Mononuclear cell (primary cell): ENCODE results near the gene EWSR1. TPM values are rescaled to one million over a fixed set of nuclear protein-coding genes. Genes with fewer than 3 reads are reported as not detected.
"Not testable (repeated sequence)": the region's sequence is repeated elsewhere in the genome, so short reads cannot be mapped to it uniquely, and the experiment has no call there.

Experiments used
- H3K27me3 ChIP-seq: 2 replicates; pipeline ENCODE4 v1.6.0; 2011; ENCODE audit warnings: low read length, control low read depth; ENCODE audit not compliant: insufficient read depth
- H3K4me1 ChIP-seq: 2 replicates; pipeline ENCODE4 v1.5.1; 2011; ENCODE audit warnings: mild to moderate bottlenecking, low read length, control low read depth; ENCODE audit not compliant: insufficient read depth
- H3K4me3 ChIP-seq: 2 replicates; pipeline ENCODE4 v1.5.1; 2011; ENCODE audit warnings: mild to moderate bottlenecking, low read length, moderate library complexity
- H3K9me3 ChIP-seq: 2 replicates; pipeline ENCODE4 v1.5.1; 2011; ENCODE audit warnings: low read depth, mild to moderate bottlenecking, control low read depth, low read length
- total RNA-seq: library from RNA; depleted of rRNA; stranded (reverse); fragments of >200 nt; gene quantifications from one replicate; pipeline ENCODE4 v1.2.3, GENCODE V29; 2012

EWSR1 gene
- total RNA-seq, 1 donor: 204 TPM

DNA sequence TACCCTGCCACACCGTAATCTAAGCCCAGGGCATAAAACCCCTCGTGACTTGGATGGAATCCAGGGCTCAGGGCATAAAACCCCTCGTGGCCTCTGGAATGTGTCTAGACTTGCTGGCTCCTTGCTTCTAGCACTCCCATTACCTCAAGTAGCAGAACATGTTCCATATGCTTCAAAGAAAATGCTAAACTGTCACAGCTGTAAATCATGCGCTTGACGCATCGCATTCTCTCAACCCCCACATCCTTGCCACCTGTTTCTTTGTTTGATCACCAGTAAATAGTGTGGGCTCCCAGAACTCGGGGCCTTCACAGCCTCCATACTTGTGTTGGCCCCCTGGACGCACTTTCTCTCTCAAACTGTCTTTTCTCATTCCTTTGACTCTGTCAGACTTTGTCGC lies 27.6 kb upstream of the EWSR1 start:
- H3K4me3 ChIP-seq, H3K27me3 ChIP-seq, H3K4me1 ChIP-seq, H3K9me3 ChIP-seq: not testable (repeated sequence)

DNA sequence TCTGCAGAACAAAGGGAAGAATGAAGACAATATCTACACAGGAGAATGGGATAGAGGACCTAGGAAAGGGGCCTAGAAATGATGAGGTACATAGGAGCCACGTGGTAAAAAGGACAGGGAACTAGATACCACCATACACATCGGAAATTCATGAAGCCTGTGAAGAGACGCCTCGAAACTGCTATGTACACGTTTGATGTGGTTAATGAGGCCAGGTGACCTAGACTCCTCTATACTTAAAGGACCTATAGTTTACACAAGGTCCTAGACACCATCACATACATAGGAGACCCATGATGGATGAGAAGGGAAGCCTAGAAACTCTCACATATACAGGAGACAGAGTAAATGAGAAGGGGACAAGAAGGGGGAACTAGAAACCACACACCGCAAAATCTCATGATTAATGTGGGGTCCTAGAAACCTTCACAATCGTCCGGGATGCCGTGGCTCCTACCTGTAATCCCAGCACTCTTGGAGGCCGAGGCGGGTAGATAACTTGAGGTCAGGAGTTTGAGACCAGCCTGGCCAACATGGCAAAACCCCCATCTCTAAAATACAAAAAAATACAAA lies 24.1 kb upstream of the EWSR1 start:
- H3K4me3 ChIP-seq: no peak overlapping the region
- H3K9me3 ChIP-seq: peaks cover 7% of the 10 kb centered on the region
- H3K4me1 ChIP-seq: no peaks in the 10 kb centered on the region
- no peaks in the 10 kb centered on the region for H3K27me3 ChIP-seq

DNA sequence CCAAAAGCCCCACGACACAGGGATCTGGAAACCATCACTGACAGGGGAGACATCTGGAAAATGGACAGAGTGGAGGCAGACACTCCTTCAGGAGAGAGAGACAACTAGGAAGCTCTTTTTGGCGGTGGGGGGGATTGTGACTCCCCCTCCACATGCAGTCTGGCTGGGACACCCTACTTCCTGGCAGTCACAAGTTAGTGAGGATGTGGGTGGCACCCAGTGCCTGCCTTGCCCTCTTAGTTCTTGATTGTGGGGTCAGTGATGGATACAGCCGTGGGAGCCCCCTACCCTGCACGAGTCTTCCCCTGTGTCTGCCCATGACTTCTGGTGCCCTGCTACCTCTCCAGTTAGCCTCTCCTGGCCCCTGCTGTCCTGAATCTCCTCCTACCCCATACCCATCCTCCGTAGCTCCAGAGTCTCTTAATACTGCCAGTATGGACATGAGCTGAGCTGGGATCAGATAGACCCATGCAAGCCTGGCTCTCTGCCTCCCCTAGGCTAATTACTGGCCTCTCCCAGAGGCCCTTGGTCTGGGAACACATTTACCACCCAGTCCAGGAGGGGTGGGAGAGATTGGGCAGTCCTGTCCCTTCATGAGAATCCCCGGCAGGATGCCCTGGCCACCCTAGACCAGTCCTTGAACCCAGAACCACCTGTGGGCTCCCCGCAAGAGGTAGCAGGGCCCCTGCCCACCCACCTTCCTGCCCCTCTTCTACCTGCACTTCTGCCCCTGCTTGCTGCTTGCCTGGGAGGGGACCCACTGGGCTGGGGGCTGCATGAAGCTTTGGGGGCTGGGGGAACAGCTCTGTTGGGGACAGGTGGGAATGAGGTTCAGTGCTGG lies 23.1 kb upstream of the EWSR1 start:
- peaks cover 7% of the 10 kb centered on the region for H3K9me3 ChIP-seq
- no peak overlapping the region for H3K4me3 ChIP-seq
- H3K4me1 ChIP-seq: no peaks in the 10 kb centered on the region
- no peaks in the 10 kb centered on the region for H3K27me3 ChIP-seq

DNA sequence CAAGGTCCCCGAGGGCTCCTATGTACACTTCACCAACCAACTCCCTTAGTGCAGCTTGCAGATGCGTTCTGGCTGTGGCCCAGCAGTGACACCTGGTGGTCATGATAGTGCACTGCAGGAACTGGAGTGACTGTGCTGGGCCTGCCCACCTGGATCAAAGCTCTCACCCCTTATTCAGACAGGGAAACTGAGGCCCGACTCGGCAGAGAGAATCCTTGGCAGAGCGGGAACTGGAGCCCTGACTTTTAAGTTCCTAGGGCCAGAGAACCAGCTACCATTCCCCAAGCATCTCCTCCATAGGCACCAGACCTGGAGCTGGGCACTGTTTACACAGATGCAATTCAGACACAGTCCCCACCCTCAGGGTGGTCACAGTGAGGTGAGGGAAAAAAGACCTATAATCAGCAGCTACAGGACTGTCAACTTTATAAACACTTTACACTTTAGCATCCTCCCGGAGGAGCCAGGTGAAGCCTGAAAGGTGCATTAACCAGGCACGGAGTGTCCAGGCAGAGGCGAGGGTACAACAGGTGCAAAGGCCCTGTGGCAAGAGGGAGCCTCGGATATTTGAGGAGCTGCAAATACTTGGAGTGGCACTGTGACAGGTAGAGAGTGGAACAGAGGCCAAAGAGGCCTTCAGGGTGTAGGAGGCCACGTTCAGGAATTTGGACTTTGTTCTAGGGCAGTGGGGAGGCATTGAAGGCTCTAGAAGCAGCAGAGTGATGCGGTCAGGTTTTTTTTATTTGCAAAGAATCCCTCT lies 22.3 kb upstream of the EWSR1 start:
- Histone ChIP-seq H3K9me3 (peaks cover 7% of the 10 kb centered on the region), H3K27me3 (no peaks in the 10 kb centered on the region), H3K4me3 (no peak overlapping the region), H3K4me1 (no peaks in the 10 kb centered on the region)

DNA sequence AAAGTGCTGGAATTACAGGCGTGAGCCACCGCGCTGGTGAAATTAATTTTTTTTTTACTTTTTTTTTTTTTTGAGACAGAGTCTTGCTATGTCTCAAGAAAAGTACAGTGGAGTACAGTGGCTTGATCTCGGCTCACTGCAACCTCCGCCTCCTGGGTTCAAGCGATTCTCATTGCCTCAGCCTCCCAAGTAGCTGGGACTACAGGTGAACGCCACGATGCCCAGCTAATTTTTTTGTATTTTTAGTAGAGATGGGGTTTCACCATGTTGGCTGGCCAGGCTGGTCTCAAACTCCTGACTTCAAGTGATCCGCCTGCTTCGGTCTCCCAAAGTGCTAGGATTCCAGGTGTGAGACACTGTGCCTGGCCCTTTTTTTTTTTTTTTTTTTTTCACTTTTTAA lies 20.2 kb upstream of the EWSR1 start:
- H3K4me1 ChIP-seq, H3K9me3 ChIP-seq, H3K27me3 ChIP-seq, H3K4me3 ChIP-seq: not testable (repeated sequence)

DNA sequence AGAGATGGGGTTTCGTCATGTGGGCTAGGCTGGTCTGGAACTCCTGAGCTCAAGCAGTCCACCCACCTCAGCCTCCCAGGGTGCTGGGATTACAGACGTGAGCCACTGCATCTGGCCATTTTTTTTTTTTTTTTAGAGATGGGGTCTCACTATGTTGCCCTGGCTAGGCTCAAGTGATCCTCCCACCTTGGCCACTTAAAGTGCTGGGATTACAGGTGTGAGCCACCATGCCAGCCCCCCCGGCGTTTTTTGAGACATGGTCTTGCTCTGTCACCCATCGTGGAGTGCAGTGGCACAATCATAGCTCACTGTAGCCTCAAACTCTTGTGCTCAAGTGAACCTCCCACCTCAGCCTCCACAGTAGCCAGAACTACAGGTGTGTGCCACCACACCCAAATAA lies 16.8 kb upstream of the EWSR1 start:
- H3K4me3 ChIP-seq: no peak overlapping the region
- H3K27me3 ChIP-seq: no peaks in the 10 kb centered on the region
- H3K4me1 ChIP-seq: no peaks in the 10 kb centered on the region

DNA sequence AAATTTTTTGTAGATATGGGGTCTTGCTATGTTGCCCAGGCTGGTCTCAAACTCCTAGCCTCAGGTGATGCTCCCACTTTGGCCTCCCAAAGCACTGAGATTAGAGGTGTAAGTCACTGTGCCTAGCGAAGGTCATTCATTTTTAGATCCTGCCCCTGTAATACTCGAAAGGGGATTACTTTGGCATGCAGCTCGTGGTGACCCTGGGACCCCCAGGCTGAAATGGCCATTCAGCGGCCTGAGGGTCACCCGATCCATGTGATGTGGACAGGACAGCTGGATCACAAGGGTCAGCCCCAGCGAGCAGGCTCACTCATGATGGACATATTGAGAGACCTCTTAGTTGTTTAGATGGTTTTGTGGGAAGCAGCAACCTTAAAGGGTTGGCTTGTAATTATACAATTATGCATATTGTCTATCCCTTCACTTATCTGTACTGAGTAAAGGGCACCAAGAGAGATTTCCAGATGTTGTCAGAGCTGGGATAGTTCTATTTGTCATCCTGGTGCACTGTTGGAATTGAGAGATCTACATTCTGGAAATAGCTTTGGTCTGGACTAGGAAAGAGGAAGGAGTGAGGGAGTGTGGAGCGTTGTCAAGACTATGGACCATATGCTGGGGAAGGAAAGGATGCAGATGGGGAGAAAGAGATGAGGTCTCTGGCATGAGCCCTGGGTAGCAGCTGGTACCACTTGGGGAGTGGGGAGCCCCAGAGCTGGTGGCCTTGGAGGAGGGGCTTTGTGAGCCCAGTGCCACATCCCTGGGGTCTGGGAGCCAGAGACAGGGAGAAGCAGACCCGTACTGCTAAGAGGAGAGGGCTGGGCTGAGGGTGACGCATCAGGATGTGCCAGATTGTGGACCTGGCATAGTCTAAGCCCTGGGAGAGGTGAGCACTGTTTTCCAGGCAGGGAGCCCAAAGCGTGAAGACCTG lies 15.8 kb upstream of the EWSR1 start:
- no peak overlapping the region for H3K4me3 ChIP-seq
- no peaks in the 10 kb centered on the region for H3K27me3 ChIP-seq
- H3K9me3 ChIP-seq: no peaks in the 10 kb centered on the region
- H3K4me1 ChIP-seq: no peaks in the 10 kb centered on the region

More for the DNA sequence above, 16.8 kb upstream of the EWSR1 start:
- no peaks in the 10 kb centered on the region for H3K9me3 ChIP-seq

DNA sequence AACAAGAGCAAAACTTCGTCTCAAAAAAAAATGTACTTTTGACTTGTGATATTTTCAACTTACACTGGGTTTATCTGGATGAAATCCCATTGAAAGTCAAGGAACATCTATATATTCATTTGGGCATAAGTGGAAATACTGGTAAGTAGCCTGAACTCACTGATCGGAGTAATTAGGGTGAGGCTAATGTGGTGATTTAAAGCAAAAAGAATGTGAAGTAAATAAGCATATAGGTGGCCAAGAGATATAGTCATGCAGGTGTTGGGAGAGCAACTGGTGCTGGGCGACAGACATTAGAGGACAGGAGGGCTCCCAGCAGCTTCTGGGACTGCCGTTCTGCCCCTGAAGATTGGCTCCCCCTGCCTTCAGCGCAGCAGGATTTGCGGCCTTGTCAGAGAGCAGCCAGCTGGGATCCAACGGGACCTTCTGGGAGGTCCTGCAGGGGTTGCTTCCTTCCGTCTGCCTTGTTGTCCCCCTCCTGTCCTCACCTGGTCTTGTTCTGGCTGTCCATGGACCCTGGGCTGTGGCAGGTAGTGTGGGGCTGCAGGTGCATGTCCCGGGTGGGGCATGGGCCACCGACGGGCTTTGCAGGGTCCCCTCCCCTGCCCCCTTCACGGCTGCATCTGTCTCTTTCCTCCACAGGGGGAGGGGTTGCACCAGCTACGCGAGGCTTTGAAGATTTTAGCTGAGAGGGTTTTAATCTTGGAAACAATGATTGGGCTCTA lies 14.3 kb upstream of the EWSR1 start:
- Histone ChIP-seq H3K27me3 (no peaks in the 10 kb centered on the region), H3K4me3 (no peak overlapping the region), H3K4me1 (no peaks in the 10 kb centered on the region), H3K9me3 (no peaks in the 10 kb centered on the region)

DNA sequence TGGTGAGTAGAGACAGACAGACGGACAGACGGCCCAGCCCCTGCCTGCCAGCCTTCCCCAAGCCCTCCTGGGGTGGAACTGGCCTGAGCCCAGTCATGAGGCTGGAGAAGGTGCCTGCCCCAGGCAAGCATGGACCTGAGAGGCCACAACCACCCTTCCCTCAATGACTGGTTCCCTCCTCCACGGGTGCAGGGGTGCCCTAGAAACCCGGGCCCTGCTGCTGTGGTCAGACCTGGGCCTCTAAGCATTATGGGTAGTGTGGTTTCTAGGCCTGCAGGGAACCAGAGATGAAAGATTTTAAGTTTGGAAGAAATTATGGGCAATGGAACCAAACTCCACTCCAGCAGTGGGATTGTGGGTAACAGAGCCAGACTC lies 13.8 kb upstream of the EWSR1 start:
- no peaks in the 10 kb centered on the region for H3K4me1 ChIP-seq
- H3K27me3 ChIP-seq: no peaks in the 10 kb centered on the region
- no peak overlapping the region for H3K4me3 ChIP-seq
- H3K9me3 ChIP-seq: no peaks in the 10 kb centered on the region

DNA sequence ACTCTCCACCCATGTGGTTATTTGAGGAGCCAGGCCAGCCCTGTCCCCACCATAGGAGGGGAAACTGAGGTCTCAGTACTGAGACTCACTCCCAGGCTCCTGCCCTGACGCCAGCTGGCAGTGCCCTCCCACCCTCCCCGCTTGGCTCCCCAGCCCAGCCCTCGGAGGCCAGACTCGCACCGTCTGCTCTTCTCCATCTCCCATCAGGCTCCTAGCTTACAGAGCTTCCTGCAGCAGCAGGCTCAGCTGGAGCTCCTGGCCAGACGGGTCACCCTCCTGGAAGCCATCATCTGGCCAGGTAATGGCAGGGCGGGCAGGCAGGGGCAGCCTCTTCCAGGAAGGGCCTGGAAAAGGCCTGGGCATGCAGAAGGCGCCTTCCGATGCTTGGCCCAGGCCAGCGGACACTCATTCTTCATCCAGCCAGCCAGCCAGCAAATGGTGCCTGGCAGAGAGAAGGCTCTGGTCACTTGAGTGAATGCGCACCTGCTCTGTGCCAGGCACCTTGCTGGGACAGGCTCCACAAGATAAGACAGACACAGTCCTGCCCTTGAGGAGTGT lies 12.9 kb upstream of the EWSR1 start:
- Histone ChIP-seq H3K9me3 (no peaks in the 10 kb centered on the region), H3K4me1 (no peaks in the 10 kb centered on the region), H3K27me3 (no peaks in the 10 kb centered on the region), H3K4me3 (no peak overlapping the region)

DNA sequence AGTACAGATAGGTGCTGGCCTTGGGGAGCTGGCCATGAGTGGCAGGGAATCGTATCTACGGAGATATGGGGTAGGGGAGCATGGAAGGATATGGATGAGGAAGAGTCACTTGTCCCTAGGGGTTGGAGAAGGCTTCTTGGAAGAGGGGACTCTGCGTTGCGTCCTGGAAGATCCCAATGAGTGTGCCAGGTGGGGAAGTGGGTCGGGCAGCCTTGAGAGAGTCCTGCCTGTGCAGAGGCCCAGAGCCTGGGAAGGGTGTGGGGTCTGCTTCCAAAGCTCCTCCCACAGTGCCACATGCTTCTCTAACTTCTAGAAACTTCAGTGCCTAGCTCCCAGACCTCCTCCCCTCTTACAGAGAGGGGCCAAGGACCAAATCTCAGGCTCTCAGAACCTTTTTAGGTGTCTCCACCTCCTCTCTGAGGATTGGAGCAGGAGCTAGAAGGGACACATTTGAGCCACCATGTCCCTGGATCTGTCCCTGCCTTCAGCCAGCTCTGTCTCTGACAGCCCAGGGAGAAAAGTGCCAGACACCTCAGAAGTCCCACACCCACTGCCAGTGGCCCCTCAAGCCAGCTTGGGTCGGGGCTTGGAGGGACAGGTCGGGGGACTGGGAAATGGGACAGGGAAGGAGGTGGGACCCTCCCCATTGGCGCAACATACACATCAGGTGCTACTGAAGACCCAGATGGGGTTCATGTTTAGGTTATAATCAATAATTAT lies 11.3 kb upstream of the EWSR1 start:
- no peaks in the 10 kb centered on the region for H3K4me1 ChIP-seq
- H3K9me3 ChIP-seq: no peaks in the 10 kb centered on the region
- no peaks in the 10 kb centered on the region for H3K27me3 ChIP-seq
- no peak overlapping the region for H3K4me3 ChIP-seq

DNA sequence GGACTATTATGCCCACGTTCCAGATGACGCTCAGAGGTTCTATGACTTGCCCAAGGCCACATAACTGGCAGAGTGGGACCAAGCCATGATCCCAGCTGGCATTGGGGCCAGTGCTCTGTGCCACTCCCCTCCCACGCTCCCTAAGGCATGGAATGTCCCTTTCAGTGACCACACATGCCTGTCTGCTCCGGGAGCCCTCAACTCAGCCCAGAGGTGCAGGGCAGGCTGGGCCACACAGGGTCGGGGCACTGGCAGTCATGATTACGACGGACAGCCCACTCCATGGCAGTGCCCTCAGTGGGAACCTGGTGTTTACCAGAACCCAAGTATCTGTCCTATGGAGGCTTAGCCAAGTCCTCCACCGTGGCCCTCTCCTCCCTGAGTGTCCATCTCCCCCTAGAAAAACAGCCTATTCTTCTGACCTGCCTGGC lies 10.3 kb upstream of the EWSR1 start:
- no peaks in the 10 kb centered on the region for H3K4me1 ChIP-seq
- no peaks in the 10 kb centered on the region for H3K27me3 ChIP-seq
- H3K4me3 ChIP-seq: no peak overlapping the region
- no peaks in the 10 kb centered on the region for H3K9me3 ChIP-seq

DNA sequence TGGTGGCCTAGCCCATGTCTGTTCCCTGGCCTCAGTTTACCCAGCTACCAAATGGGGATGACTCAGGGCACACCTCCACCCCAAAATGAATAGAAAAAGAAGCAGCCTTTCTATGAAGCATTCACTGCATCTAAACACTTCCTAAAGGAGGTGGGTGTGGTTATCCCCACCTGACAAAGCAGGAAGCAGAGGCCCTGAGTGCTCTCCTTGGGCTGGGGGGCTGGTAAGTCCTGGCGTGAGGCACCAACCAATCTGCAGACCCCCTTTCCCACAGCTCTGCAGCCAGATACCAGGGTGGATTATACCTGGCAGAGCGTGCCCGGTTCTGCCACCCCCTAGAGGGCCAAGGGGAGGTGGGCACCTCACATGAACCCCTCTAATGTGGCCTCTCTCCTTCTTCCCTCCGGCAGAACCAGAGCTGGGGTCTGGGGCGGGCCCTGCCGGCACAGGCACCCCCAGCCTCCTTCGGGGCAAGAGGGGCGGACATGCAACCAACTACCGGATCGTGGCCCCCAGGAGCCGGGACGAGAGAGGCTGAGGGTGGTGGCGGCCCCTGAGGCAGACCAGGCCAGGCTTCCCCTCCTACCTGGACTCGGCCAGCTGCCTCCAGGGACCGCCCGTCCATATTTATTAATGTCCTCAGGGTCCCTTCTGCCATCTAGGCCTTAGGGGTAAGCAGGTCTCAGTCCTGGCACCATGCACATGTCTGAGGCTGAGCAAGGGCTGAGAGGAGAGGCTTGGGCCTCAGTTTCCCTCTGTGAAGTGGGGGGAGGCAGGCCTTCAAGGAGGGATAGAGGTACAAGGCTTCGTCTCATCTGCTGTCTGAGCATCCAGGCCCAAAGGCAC lies 9.4 kb upstream of the EWSR1 start:
- Histone ChIP-seq H3K27me3 (no peaks in the 10 kb centered on the region), H3K4me3 (no peak overlapping the region), H3K9me3 (no peaks in the 10 kb centered on the region), H3K4me1 (no peaks in the 10 kb centered on the region)
